ENCODE results near the gene DLL1.

DNA sequence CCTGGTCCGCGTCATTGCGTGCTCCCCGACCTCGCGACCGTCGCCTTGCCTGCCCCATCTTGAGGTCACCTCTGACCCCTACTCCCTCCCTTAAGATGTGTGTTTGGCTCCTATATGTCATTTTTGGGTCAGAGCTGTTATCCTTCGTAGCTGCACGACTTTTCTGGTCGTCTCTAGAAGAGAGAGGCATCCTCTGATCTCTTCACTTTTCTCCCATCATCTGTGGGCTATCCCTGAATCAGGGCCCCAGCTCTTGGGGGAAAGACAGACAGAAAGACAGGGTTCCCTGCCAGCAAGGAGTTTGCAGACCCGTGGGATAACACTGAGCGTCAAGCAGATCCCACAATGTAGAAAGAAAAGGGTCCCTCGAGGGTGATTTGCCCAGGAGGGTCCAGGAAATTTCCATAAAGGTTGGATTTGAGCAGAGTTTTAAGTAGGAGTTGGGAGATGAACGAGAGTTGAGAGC, 16.2 kb upstream of the DLL1 start:
- no peak for TF ChIP-seq POLR2A (IDR thresholded peaks at IDR 0.05)
- TF ChIP-seq, protein P1, sequence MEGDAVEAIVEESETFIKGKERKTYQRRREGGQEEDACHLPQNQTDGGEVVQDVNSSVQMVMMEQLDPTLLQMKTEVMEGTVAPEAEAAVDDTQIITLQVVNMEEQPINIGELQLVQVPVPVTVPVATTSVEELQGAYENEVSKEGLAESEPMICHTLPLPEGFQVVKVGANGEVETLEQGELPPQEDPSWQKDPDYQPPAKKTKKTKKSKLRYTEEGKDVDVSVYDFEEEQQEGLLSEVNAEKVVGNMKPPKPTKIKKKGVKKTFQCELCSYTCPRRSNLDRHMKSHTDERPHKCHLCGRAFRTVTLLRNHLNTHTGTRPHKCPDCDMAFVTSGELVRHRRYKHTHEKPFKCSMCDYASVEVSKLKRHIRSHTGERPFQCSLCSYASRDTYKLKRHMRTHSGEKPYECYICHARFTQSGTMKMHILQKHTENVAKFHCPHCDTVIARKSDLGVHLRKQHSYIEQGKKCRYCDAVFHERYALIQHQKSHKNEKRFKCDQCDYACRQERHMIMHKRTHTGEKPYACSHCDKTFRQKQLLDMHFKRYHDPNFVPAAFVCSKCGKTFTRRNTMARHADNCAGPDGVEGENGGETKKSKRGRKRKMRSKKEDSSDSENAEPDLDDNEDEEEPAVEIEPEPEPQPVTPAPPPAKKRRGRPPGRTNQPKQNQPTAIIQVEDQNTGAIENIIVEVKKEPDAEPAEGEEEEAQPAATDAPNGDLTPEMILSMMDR (IDR thresholded peaks at IDR 0.05) = no peak

All from body of pancreas (tissue), 4 donors.